OCI-LY3 (cell line): ENCODE measurements around the gene STK26.

Source experiments
- EZH2phosphoT487 ChIP-seq: fragments of 200-600 bp; shearing (Covaris generic); IDR thresholded peaks from 2 replicates; pipeline ENCODE4 v1.6.1; 2018; ENCODE audit warnings: antibody characterized with exemption, mixed run types, low read depth
- TF ChIP-seq, protein P1 (sequence below): fragments of 200-600, 300-600 bp; sonication (generic); IDR thresholded peaks from 2 replicates; pipeline ENCODE4 v1.5.1; 2014; ENCODE audit warnings: antibody characterized with exemption, low read length, low read depth

DNA sequence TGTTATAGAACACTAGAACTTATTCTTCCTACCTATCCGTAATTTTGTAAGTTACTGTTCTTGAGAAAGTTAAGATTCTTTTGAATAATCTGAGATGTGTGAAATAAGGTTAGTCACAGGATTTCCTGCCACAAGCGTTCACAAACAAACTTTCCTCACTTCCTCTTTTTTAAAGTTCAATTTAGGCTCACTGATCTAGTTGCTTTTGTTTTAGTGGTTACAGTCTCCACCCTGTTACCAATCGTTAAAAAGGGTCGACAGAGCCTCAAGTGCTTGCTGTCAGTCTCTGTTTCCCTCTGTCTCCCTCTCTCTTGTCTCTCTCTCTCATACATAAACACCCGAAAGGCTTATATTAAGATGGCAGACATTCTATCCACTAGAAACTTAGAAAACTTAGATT, 35.9 kb upstream of the STK26 start:
- no peak for TF ChIP-seq EZH2phosphoT487
- TF ChIP-seq, protein P1, sequence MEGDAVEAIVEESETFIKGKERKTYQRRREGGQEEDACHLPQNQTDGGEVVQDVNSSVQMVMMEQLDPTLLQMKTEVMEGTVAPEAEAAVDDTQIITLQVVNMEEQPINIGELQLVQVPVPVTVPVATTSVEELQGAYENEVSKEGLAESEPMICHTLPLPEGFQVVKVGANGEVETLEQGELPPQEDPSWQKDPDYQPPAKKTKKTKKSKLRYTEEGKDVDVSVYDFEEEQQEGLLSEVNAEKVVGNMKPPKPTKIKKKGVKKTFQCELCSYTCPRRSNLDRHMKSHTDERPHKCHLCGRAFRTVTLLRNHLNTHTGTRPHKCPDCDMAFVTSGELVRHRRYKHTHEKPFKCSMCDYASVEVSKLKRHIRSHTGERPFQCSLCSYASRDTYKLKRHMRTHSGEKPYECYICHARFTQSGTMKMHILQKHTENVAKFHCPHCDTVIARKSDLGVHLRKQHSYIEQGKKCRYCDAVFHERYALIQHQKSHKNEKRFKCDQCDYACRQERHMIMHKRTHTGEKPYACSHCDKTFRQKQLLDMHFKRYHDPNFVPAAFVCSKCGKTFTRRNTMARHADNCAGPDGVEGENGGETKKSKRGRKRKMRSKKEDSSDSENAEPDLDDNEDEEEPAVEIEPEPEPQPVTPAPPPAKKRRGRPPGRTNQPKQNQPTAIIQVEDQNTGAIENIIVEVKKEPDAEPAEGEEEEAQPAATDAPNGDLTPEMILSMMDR: no peak
